Measurements from ENCODE around the gene SERPINA1. TPM values are rescaled to one million over a fixed set of nuclear protein-coding genes. Genes with fewer than 3 reads are reported as not detected.
A peak's percentile ranks its signal among the peaks of the same experiment; 100 is the strongest.

The SERPINA1 gene
- total RNA-seq, 4 donors from 2014 or later: 102 to 1,757 (median 637) TPM

- DNase-seq: no peak
- no peaks in the 10 kb centered on the region for H3K27me3 ChIP-seq
- no peaks in the 10 kb centered on the region for H3K9me3 ChIP-seq
- H3K36me3 ChIP-seq: no peaks in the 10 kb centered on the region
- H3K4me1 ChIP-seq: peaks cover 0 to 46% (median 0%) of the 10 kb centered on the region in 4 donors
- TF ChIP-seq POLR2A (IDR thresholded peaks at IDR 0.05) (no peak), CTCF (IDR thresholded peaks at IDR 0.05) (no peak)
- peak overlapping the region in 2 of 4 donors; percentile 43 to 49 for H3K4me3 ChIP-seq
- H3K27ac ChIP-seq: peak overlapping the region in 3 of 4 donors; percentile 33 to 87 (median 82)
These were observed 685 bp upstream of the SERPINA1 start for GRCh38 chr14:94389104-94389469.

- Histone ChIP-seq H3K27ac (peak overlapping the region in 3 of 4 donors; percentile 35 to 87 (median 82)), H3K4me1 (peaks cover 0 to 50% (median 0%) of the 10 kb centered on the region in 4 donors), H3K9me3 (no peaks in the 10 kb centered on the region), H3K36me3 (no peaks in the 10 kb centered on the region), H3K27me3 (no peaks in the 10 kb centered on the region), H3K4me3 (peak overlapping the region in 2 of 4 donors; percentile 43 to 49)
- TF ChIP-seq POLR2A (IDR thresholded peaks at IDR 0.05) (no peak), CTCF (IDR thresholded peaks at IDR 0.05) (no peak)
- DNase-seq: no peak
These were observed 397 bp downstream of the SERPINA1 start for GRCh38 chr14:94388027-94388383.

GRCh38 chr14:94387051-94388026 lies 1.1 kb downstream of the SERPINA1 start:
- no peak for TF ChIP-seq POLR2A (IDR thresholded peaks at IDR 0.05)
- TF ChIP-seq CTCF (IDR thresholded peaks at IDR 0.05): no peak

GRCh38 chr14:94386085-94387031 lies 2.0 kb downstream of the SERPINA1 start:
- Histone ChIP-seq H3K9me3 (no peaks in the 10 kb centered on the region), H3K27me3 (no peaks in the 10 kb centered on the region), H3K4me3 (peak overlapping the region in 2 of 4 donors; percentile 43 to 49), H3K4me1 (peaks cover 0 to 46% (median 0%) of the 10 kb centered on the region in 4 donors), H3K27ac (peak overlapping the region in 3 of 4 donors; percentile 43 to 87 (median 82)), H3K36me3 (no peaks in the 10 kb centered on the region)
- no peak for TF ChIP-seq POLR2A (IDR thresholded peaks at IDR 0.05)
- TF ChIP-seq CTCF (IDR thresholded peaks at IDR 0.05): no peak
- DNase-seq: no peak

More at GRCh38 chr14:94387051-94388026, 1.1 kb downstream of the SERPINA1 start:
- peak overlapping the region in 3 of 4 donors; percentile 35 to 87 (median 82) for H3K27ac ChIP-seq
- peak overlapping the region in 2 of 4 donors; percentile 43 to 49 for H3K4me3 ChIP-seq
- H3K36me3 ChIP-seq: no peaks in the 10 kb centered on the region
- H3K4me1 ChIP-seq: peaks cover 0 to 50% (median 0%) of the 10 kb centered on the region in 4 donors
- H3K27me3 ChIP-seq: no peaks in the 10 kb centered on the region
- no peak for DNase-seq
- no peaks in the 10 kb centered on the region for H3K9me3 ChIP-seq

GRCh38 chr14:94385553-94386057 lies 2.8 kb downstream of the SERPINA1 start:
- Histone ChIP-seq H3K27ac (peak overlapping the region in 3 of 4 donors; percentile 43 to 87 (median 82)), H3K36me3 (no peaks in the 10 kb centered on the region), H3K9me3 (no peaks in the 10 kb centered on the region), H3K27me3 (no peaks in the 10 kb centered on the region), H3K4me3 (peak overlapping the region in 2 of 4 donors; percentile 43 to 49), H3K4me1 (peaks cover 0 to 39% (median 0%) of the 10 kb centered on the region in 4 donors)
- no peak for DNase-seq
- TF ChIP-seq CTCF (IDR thresholded peaks at IDR 0.05) (no peak), POLR2A (IDR thresholded peaks at IDR 0.05) (no peak)

Measured in Peyer's patch (tissue), 4 donors.